ENCODE data around the gene APOL1. TPM values are rescaled to one million over a fixed set of nuclear protein-coding genes. Genes with fewer than 3 reads are reported as not detected.

Gene APOL1
- total RNA-seq: under 0.01 and 0.39 TPM in 2 replicates

DNA sequence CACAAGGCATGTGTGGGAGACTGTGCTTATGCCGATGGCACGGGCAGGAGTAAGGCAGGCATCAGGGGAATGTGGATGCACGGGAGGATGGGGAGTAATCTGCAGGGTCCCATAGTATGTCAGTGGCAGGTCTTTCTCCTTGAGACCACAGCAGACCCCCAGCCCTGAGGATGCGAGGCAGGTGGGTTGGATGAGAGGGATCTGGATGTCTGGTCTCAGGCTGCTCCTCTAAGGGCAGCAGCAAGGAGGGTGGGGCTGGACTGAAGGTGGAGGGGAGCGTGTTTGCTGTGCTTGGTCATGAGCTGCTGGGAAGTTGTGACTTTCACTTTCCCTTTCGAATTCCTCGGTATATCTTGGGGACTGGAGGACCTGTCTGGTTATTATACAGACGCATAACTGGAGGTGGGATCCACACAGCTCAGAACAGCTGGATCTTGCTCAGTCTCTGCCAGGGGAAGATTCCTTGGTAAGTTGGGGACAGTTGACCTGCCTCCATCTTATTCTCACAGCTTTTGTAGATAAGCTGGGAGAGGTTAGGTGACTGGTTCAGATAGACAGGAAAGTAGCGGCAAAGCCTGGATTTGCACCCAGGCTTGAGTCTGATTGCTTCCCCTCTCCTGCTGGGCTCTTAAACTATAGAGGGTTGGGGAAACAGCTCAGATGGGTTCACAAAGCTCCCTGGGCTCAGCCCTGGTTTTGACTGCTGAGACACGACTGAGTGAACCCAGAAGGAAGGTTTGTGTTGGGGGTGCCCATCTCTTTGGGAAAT is at the start of gene APOL1:
APOL1 (plus strand) TSS at position 380 of the 769 bp plus-strand sequence. CDS start 1,823 bp downstream, outside the sequence.

DNA sequence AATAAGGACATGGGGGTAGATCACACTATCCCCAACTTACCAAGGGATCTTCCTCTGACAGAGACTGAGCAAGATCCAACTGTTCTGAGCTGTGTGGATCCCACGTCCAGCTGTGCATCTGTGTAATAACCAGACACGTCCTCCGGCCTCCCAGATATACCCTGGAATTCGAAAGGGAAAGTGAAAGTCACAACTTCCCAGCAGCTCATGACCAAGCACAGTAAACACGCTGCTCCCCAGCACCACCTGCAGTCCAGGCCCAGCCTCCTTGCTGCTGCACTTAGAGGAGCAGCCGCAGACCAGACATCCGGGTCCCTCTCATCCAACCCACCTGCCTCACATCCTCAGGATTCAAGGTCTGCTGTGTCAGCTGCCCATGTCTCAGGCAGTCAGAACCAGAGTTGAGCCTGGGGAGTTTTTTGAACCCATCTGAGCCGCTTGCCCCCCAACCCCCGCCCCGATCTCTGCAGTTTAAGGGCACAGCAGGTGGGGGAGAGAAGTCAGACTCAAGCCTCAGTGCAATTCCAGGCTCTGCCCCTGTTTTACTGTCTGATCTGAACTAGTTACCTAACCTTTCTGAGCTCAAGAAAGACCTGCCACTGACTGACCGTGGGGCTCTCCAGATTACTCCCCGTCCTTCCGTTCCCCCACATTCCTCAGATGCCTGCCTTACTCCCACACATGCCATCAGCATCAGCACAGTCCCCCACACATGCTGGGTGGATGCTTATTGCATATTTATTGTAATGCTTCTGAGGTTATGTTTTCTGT is 13.3 kb upstream of the APOL1 start, which contains the start of gene APOL2:
APOL2 (minus strand) TSS at position 127 of the 771 bp plus-strand sequence. CDS start 6,365 bp downstream, outside the sequence.

Small RNA genes within 50 kb of the gene (small RNA-seq; reads per million reads assigned to genes)
- gene MIR6819: not detected

Other genes with a start within 250 kb of the APOL1 start
- 229 and 246 TPM in 2 replicates for gene RBFOX2, start 224.3 kb upstream of the APOL1 start, total RNA-seq
- gene APOL3, start 92.4 kb upstream of the APOL1 start, total RNA-seq: under 0.01 TPM in 1 of 2 replicates, not detected in the other
- gene APOL4, start 51.3 kb upstream of the APOL1 start, total RNA-seq: not detected in 2 replicates
- gene APOL2, start 13.6 kb upstream of the APOL1 start, total RNA-seq: 10.0 and 14.1 TPM in 2 replicates
- 204 and 625 TPM in 2 replicates for gene MYH9, start 134.8 kb downstream of the APOL1 start, total RNA-seq
- gene TXN2, start 228.5 kb downstream of the APOL1 start, total RNA-seq: 24.7 and 32.0 TPM in 2 replicates